Measurements from ENCODE around the gene IFNA4.
"Not testable (repeated sequence)": the region's sequence is repeated elsewhere in the genome, so short reads cannot be mapped to it uniquely, and the experiment has no call there.

The IFNA4 gene

GRCh38 chr9:21187487-21187886 lies at the start of gene IFNA4:
TSS of gene IFNA4 (minus strand) at chr9:21187587. CDS start at chr9:21187531, 56 bp downstream.
- not testable (repeated sequence) for DNase-seq (ENCODE audit: extremely low spot score, insufficient read length, low read depth); FAIRE-seq

- not testable (repeated sequence) for FAIRE-seq; DNase-seq (ENCODE audit: extremely low spot score, insufficient read length, low read depth)
These were observed 49.0 kb upstream of the IFNA4 start for GRCh38 chr9:21236360-21236714.

DNA sequence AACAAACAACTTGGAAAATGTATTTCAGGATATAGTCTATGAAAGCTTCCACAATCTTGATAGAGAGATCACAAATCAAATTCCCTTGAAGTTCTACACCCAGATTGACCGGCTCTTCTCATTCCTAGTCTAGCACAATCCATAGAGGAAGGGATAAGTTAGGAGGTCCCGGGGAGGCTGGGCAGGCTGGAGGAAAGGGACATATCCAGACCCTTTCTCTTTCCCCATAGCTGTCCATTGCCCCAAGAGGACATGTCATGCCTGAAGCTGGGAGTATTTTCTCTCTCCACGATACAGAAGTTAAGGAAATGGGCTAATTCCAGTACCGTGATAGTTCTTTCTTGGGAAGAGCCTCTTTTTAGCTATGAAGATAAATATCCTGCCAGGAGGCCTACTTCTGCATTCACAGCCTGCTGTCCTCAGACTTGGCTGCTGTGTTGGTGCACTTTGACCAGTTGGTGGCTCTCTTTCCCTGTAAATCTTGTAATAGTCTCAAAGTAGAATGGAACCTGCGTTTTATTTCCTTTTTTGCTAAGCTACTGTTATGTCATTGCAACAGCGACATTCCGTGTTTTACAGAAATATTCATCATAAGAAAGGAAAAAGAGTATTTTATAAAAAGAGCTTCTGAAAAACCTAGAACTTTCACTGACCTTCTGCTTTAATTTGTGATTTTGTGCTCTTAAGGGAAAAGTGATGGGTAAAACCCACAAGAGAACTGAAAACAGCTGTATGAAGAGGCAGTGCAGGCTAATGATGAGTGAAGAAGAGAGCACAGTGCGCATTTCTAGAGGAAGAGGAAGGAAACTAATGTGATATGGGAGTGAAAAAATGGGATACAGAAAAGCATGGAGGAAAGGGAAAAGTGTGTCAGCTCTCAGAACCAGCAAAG lies 48.3 kb upstream of the IFNA4 start:
- not testable (repeated sequence) for DNase-seq (ENCODE audit: extremely low spot score, insufficient read length, low read depth)
- peak; percentile 86 for FAIRE-seq

GRCh38 chr9:21234153-21234687 lies 46.8 kb upstream of the IFNA4 start:
- DNase-seq (ENCODE audit: extremely low spot score, insufficient read length, low read depth): no peak
- FAIRE-seq: no peak

- DNase-seq (ENCODE audit: extremely low spot score, insufficient read length, low read depth): no peak
- FAIRE-seq: no peak
These were observed 45.9 kb upstream of the IFNA4 start for GRCh38 chr9:21233258-21233657.

DNA sequence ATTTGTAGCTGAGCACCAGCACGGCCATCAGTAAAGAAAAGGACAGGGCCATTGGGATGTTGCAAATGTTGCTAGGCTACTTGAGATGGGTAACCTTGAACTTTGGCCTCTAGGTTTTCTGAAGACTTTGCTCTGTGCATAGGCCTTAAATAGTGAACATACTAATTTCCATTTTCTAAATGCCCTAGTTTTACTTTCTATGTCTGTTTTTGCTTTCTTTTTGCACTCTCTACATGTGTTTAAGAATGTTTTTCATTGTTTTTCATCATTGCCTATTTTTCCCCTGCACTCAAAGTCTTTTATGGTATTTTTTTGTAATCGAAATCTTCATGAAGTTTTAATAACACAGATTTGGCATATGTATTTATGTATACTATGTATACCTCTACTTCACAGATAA lies 40.7 kb upstream of the IFNA4 start, which contains the start of gene IFNA17:
Gene IFNA17, minus strand, starts transcription at position 101 of the 400 bp plus-strand sequence. Its CDS starts 49 bp downstream, at position 52.
- FAIRE-seq (no peak), DNase-seq (ENCODE audit: extremely low spot score, insufficient read length, low read depth) (no peak)

- FAIRE-seq; DNase-seq (ENCODE audit: extremely low spot score, insufficient read length, low read depth): not testable (repeated sequence)
These were observed 29.8 kb upstream of the IFNA4 start, which contains the start of gene IFNA16 for GRCh38 chr9:21217211-21217610. TSS of gene IFNA16 (minus strand) at chr9:21217311. CDS start at chr9:21217305, 6 bp downstream.

GRCh38 chr9:21213411-21214326 lies 26.3 kb upstream of the IFNA4 start:
- not testable (repeated sequence) for DNase-seq (ENCODE audit: extremely low spot score, insufficient read length, low read depth)
- peak; percentile 64 for FAIRE-seq

DNA sequence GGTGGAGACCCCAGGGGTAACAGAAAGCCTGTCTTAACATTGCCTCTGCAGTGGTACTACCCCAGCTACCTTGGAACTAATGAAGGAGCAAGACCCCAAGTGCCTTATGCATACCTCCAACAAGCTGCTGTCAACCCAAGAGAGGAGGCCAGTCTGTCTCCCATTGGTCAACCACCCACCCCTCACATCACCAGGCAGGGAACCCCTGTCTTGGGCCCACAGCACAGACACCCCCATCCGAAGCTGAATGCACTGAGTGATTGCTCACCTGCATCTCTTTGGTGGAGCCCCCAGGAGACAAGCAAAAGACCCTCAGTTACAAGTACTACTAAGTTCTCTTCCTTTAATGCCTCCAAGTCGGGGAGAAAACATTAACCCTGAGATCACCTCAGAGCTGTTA lies 24.8 kb upstream of the IFNA4 start:
- not testable (repeated sequence) for FAIRE-seq; DNase-seq (ENCODE audit: extremely low spot score, insufficient read length, low read depth)

DNA sequence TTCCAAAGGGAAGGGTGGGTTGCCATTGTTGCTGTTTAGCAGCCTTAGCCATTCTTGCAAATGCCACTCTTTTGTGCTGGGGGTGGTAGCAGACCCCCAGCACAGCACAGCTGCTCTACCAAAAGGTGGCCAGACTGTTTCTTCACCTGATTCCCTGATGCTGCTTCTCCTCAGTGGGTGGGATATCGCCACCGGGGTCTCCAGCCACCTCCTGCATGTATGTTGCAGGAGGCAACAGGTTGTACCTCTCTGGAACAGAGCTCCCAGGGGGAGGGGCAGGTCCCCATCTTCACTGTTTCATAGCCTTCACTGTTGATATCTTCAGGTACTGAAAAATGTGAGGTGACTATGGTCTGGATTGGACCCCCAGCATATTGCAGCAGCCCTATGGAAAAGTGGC lies 23.4 kb upstream of the IFNA4 start:
- DNase-seq (ENCODE audit: extremely low spot score, insufficient read length, low read depth); FAIRE-seq: not testable (repeated sequence)

DNA sequence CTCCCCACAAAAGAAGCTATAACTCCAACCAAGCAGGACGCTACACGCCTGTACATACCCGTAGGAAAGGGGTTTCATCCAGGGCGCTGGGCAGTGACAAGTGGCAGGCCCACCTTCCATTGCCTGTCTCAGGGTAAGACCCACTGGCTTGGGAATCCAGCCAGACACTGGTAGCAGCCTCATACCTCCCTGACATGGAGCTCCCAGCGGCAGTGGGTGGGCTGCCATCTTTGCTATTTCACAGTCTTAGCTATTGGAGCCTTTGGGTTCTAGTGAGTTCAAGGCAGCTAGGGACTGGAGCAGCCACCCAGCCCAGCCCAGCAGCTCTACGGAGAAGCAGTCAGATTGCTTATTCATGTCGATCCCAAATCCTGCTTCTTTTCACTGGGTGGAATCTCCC lies 22.9 kb upstream of the IFNA4 start:
- no peak for DNase-seq (ENCODE audit: extremely low spot score, insufficient read length, low read depth)
- FAIRE-seq: no peak

DNA sequence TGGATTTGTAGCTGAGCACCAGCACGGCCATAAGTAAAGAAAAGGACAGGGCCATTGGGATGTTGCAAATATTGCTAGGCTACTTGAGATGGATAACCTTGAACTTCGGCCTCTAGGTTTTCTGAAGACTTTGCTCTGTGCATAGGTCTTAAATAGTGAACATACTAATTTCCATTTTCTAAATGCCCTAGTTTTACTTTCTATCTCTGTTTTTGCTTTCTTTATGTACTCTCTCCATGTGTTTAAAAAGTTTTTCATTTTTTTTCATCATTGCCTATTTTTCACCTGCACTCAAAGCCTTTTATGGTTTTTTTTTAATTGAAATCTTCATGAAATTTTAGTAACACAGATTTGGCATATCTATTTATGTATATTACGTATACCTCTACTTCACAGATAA lies 19.7 kb upstream of the IFNA4 start, which contains the start of gene IFNA10:
Gene IFNA10, minus strand, starts transcription at position 101 of the 400 bp plus-strand sequence. Its CDS starts 46 bp downstream, at position 55.
- not testable (repeated sequence) for FAIRE-seq; DNase-seq (ENCODE audit: extremely low spot score, insufficient read length, low read depth)

- no peak for DNase-seq (ENCODE audit: extremely low spot score, insufficient read length, low read depth)
- FAIRE-seq: no peak
These were observed 17.8 kb upstream of the IFNA4 start for GRCh38 chr9:21205204-21205603.

GRCh38 chr9:21202105-21202504 lies 14.7 kb upstream of the IFNA4 start, which contains the start of gene IFNA7:
TSS of gene IFNA7 (minus strand) at chr9:21202205. CDS start at chr9:21202165, 40 bp downstream.
- DNase-seq (ENCODE audit: extremely low spot score, insufficient read length, low read depth); FAIRE-seq: not testable (repeated sequence)

GRCh38 chr9:21194867-21195776 lies 7.7 kb upstream of the IFNA4 start:
- FAIRE-seq: peak; percentile 92
- DNase-seq (ENCODE audit: extremely low spot score, insufficient read length, low read depth): not testable (repeated sequence)

- peak; percentile 73 for FAIRE-seq
- DNase-seq (ENCODE audit: extremely low spot score, insufficient read length, low read depth): not testable (repeated sequence)
These were observed 4.3 kb downstream of the IFNA4 start for GRCh38 chr9:21182810-21183736.

GRCh38 chr9:21174671-21175070 lies 12.7 kb downstream of the IFNA4 start:
- no peak for DNase-seq (ENCODE audit: extremely low spot score, insufficient read length, low read depth)

DNA sequence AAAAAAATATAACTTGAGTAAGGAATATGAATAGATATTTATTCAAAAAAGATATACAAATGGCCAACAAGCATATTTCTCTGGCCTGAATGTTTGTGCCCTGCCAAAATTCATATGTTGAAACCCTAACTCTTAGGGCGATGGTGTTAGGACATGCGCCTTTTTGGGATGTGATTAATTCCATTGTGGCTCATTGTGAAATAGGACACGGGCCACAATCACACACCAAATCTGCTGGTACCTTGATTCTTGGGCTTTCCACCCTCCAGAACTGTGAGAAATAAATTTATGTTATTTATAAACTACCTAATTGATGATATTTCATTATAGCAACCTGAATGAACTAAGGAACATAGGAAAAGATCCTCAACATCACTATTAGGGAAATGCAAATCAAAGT lies 15.2 kb downstream of the IFNA4 start:
- DNase-seq (ENCODE audit: extremely low spot score, insufficient read length, low read depth): no peak
- FAIRE-seq: no peak

More at GRCh38 chr9:21174671-21175070, 12.7 kb downstream of the IFNA4 start:
- no peak for FAIRE-seq
